Measurements from ENCODE around the gene ANTKMT.
"Not testable (repeated sequence)": the region's sequence is repeated elsewhere in the genome, so short reads cannot be mapped to it uniquely, and the experiment has no call there.

ANTKMT gene

GRCh38 chr16:681746-682427 is 39.1 kb upstream of the ANTKMT start:
- DNase-seq, result no peak

GRCh38 chr16:682493-683395 is 38.2 kb upstream of the ANTKMT start:
- DNase-seq, result no peak

DNA sequence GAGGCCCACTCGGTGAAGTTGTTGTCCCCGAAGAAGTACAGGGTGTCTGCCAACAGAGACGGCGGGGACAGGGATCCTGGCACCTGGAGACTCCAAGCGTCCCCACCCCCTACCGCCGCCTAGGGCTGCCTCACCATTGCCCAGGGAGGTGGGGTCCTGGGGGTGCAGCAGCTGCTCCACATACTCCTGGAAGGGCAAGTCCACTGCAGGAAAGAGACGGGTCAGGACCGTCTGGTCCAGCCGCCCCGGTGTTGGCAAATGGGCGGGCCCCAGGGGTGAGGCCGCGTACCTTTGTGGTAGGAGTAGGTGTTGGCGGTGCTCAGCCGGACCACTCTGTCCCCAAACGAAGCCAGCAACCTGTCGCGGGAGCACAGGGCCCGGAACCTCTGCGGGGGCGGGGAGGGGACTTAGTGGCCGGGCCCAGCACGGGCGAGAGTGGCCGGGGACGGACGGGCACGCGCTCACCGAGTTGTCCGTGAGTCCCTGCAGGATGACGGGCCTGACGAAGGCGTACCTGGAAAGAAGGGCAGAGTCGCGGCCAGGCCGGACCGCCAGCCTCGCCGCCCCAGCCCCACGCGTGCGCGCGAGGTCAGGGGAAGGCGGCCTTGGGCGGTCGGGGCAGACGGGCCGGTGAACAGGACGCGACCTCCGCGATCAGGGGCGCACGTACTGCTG is 37.4 kb upstream of the ANTKMT start:
- peak; percentile 26 for DNase-seq

GRCh38 chr16:684071-684794 is 36.7 kb upstream of the ANTKMT start, which contains the start of gene JMJD8:
JMJD8 (minus strand) TSS chr16:684334; CDS start chr16:684319, 15 bp downstream.
- DNase-seq, result peak; percentile 97

DNA sequence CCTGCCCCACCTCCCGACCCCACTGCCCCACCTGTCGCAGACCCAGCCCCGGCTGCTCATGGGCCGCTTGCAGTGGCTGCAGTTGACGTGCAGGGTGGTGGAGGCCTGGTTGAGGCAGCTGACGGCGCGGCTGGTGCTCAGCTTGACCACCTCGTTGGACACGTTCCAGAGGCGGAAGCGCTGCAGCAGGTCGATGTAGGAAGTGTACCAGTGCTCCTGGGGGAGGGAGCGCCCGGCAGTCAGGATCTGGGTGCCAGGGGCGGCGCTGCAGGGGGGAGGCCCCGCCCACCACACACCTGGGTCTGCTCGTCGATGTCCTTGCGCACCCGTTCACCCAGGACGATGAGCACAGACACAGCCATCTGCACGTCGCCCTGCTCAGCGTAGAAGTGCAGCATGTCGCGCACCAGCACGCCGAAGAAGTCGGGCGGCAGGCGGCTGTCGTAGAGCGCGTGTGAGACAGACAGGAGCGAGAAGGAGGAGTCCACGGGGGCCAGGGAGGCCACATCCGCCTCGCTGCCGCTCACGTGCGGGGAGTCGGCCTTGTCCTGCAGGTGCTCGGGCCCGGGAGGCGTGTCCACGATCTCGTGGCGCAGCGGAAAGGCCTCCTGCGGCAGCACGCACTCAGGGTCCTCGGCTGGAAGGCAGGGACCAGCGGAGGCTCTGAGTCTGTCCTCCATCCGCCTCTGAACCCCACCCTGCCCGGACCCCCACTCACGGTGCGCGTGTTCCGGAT is 35.8 kb upstream of the ANTKMT start:
- no peak for DNase-seq

DNA sequence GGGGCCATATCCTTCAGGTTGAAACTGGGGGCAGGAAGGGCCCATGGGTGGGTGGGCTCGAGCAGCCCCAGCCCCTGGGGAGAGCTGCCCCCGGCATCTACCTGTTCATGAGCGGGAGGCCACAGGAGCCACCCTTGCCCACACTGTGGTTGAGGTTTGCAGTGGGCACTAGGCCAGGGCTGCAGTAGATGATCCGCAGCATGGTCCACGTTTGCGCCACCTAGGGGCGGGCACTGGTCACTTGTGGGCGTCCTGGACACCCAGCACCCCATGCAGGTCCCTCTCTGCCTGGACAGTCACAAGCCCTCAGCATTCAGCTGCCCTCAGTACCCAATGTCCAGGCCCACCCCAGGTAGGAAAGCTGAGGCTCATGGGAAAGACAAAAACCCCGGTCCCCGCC is 35.0 kb upstream of the ANTKMT start:
- no peak for DNase-seq

DNA sequence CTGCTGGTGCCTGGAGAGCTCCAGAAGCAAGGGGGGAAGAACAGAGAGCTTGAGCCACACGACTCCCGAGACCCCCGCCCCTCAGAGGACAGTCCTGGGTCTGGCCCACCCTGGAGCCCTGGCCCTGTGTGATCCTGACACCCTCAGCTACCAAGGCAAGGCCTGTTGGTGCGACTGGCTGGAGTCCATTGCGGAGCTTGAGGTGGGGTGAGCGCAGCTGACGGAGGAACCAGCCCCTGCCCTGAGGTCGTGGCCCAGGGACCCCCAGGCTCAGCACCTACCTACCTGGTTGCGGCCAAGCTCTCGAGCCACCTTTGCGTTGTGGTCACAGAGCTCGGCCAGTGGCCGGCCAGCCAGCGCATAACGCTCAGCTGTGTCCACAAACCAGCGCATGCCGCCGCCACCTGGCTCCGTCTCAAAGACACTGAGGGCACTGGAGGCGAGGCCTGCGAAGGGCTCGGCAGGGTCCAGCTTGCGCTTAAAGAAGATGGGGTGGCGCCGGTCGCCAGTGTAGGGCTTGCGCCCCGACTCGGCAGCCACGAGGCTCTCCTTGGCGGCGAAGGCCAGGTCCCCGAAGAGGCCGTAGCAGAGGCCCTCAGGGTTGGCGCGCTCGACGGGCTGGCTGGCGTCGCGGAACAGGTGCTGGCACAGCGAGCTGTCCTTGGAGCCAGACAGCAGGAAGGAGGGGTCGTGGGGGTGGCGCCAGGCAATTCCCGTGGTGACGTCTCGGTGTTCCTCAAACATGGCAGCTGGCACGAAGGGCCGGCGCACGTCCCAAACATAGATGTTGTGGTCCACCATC is 34.3 kb upstream of the ANTKMT start:
- no peak for DNase-seq

- DNase-seq, result no peak
These were observed 33.4 kb upstream of the ANTKMT start for GRCh38 chr16:687499-687898.

DNA sequence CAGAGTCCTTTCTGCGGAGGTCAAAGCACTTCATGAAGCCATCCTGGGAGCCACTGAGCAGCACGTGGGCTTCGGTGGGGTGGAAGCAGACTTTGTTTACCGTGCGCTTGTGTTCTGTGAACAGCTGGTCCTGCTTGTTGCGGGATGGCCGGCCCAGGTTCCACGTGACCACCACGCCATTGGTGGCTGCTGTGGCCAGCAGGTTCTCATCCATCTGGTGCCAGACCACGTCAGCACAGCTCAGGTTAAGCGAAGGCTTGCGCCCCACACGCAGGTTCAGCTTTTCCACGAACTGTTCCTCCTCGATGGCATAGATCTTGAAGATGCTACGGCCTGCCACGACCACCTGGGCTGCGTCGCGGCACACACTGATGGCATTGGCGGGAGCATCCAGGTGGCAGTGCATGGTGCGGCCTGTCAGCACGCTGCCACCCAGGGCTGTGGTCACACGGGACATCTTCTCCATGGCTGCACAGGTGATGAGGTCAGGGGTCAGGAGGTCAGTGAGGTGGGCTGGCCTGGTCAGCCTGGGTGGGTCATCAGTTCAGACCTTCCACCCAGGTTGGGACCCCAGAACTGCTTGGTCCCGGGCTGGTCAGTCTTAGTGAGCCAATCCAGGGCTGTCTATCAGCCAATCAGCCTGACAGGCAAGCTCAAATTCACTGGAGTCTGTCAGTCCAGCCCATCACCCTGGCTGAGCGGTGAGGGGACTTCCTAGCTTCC is 31.6 kb upstream of the ANTKMT start:
- DNase-seq, result no peak

- DNase-seq, result not testable (repeated sequence)
These were observed 29.7 kb upstream of the ANTKMT start for GRCh38 chr16:691242-691641.

DNA sequence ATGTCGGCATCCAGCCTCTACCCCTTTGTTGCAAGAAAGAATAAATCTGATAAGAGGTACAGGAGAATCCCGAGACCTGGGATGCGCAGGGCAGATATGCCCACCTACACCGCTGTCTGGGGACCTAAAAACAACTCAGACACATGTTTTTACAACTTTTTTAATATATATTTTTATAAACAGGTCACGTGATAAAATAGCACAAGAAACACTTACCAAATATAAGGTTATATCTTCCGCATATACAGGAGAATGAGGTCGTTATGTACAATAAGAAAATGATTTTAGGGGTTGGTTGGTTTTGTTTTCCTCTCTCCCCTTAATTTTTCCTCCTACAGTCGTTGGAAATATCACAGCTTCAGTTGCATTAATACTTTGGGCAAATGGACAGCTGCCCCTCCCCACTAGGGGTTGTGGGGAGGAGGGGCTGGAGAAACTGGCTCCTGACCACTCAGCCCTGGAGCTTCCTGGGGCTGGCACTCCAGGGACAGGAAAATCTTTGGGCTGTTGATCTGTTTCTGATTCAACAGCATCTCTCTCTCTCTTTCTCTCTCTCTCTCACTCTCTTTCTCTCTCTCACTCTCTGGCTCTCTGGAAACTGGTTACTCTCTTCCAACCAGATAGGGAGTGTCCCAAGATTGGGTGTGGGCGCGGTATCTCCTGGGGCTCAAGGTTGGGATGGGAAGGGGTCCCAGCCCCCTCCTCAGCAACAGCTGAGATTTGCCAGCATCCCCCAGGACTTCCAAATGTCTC is 28.4 kb upstream of the ANTKMT start:
- no peak for DNase-seq

- DNase-seq, result no peak
These were observed 27.6 kb upstream of the ANTKMT start for GRCh38 chr16:693364-693763.

- no peak for DNase-seq
These were observed 27.2 kb upstream of the ANTKMT start for GRCh38 chr16:693766-694165.

DNA sequence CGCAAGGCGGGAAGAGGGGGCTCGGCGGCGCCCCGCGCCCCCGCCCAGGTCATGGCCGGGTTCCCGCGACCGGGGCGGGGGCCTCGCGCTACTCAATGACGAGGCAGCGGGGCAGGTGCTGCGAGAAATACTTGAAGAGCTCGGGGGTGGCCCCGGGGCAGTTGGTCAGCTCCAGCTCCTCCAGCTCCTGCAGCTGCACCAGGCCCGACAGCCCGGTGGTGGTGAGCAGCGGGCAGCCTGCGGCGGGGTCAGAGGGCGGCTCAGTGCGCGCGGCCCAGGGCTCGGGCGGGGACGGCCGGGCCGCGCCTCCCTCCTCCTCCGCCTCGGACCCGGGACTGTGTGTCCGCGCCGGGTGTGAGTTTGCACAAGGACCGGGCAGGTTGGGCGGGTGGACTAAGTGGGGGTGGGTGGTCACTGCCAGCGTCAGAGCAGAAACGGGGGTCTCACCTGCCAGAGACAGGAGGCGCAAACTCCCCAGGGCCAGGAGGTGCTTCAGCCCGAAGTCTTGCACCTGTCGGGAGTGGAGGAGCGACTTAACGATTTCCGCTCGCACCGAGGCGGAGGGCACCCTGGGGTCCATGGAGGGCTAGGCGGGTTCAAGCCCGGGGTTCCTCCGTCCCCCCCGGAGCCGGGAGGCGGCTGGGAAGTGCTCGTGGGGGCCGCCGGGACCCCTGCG is 26.6 kb upstream of the ANTKMT start:
- peak; percentile 22 for DNase-seq

DNA sequence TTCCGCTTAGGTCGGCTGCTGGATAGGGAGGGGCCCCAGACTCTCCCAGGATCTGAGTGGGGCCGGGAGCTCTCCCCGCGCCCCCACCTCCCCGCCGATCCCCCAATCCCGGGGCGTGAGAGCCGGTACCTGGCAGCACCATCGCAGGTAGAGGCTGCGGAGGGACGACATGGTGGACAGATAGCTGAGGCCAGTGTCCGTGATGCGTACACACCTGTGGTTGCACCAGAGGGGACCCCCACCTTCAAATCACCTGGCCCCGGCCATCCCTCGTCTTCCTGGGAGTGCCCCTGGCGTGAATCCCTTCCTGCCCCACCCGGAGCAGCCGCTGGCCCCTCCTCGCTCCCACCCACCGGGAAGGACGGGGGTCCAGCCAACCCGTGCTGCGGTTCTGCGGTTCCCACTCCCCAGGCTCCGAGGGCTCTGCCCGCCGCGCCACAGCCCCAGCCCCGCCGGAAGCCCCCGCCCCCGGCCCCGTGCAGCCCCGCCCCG is 26.0 kb upstream of the ANTKMT start:
- peak; percentile 6 for DNase-seq

DNA sequence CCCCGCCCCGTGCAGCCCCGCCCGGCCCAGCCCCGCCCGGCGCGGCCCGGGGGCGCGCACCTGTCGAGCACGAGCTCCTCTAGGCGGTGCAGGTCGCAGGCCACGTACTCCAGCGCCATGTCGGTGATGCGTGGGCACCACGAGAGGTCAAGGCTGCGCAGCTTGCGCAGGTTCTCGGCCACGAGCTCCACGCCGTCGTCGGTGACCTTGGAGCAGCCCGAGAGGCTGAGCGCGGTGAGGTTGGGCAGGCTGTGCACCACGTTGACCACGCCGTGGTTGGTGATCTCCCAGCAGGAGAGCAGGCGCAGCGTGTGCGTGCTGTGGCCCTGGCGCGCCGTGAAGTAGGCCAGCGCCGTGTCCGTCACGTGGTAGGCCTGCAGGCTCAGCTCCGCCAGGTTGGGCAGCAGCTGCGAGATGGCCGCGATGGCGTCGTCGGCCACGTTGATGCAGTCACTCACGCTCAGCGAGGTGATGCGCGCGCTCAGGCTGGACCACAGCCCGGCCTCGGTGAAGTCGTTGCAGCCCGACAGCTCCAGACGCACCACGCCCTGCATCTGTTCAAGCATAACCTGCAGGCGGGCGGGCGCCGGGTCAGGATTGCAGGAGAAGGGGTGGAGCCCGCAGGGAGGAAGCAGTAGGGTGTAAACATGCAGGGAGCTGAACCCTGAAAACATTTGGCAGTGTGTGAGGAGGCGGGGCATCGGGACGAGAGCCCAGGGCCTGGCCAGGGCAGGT is 25.4 kb upstream of the ANTKMT start:
- DNase-seq, result peak; percentile 74

GRCh38 chr16:698911-699671 is 21.9 kb upstream of the ANTKMT start:
- no peak for DNase-seq
